ENCODE results near the gene SCUBE1.

GRCh38 chr22:43331698-43332097, 11.5 kb downstream of the SCUBE1 start:
- no peak for TF ChIP-seq CTCF (IDR thresholded peaks at IDR 0.05; ENCODE audit: extremely low read depth in 1 of 2, insufficient read depth in 1 of 2, low read depth in 1 of 2, low read length in 2 of 2)
- no peak for TF ChIP-seq FOS (IDR thresholded peaks at IDR 0.05; ENCODE audit: borderline replicate concordance, insufficient read depth, low read length)
- TF ChIP-seq EZH2 (IDR thresholded peaks at IDR 0.05; ENCODE audit: borderline replicate concordance, low read depth, low read length, severe bottlenecking): no peak
- no peak for TF ChIP-seq POLR2AphosphoS5 (IDR thresholded peaks at IDR 0.05; ENCODE audit: insufficient read depth, low read depth, low read length)
- TF ChIP-seq MAX (IDR thresholded peaks at IDR 0.05; ENCODE audit: insufficient read depth, insufficient read length): no peak
- TF ChIP-seq POLR2A (IDR thresholded peaks at IDR 0.05; ENCODE audit: low read depth, low read length): no peak

Data from endothelial cell of umbilical vein (primary cell).